T-helper 1 cell treated with Interleukin-12 subunit alpha and Interleukin-12 subunit beta and Interleukin-4 antibody, amounts not matched to agents 30 ng/mL and 1 ng/mL, for 36 hours (primary cell): ENCODE measurements around the gene DTNBP1. TPM values are rescaled to one million over a fixed set of nuclear protein-coding genes. Genes with fewer than 3 reads are reported as not detected.

Experiments used
- intact Hi-C: fragments of 100-400 bp; cut with micrococcal nuclease; formaldehyde crosslinking; loops from one replicate; pipeline ENCODE4 v1.15.1; 2024
- total RNA-seq: library from RNA; stranded (reverse); gene quantifications from 2 replicates; pipeline ENCODE4 v1.2.3, GENCODE V29; 2022

Gene DTNBP1
- total RNA-seq, 1 donor from 2014 or later, result 29.2 TPM

DNA sequence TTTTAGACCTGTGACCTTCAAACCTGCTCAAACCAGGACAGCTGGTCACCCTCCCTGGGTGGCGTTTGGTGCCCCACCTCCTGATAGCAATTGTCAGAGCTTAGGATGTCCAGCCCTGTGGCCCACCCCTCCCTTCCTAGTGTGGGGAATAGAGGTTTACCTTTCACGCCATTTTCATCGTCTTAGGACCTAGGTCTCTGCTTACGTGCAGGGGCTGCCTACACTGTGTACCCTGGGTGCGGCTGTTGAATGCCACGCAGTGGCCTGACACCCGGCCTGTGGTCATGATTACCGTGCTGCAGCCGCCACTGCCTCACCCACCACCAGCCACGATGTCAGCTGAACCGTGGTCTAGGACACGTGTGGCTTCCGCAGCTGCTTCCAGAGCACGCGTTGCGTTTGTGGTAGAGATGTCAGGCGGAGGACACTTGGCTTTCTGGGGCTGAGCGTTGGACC, 157.3 kb downstream of the DTNBP1 start:
- intact Hi-C loops, result no loop called here

DNA sequence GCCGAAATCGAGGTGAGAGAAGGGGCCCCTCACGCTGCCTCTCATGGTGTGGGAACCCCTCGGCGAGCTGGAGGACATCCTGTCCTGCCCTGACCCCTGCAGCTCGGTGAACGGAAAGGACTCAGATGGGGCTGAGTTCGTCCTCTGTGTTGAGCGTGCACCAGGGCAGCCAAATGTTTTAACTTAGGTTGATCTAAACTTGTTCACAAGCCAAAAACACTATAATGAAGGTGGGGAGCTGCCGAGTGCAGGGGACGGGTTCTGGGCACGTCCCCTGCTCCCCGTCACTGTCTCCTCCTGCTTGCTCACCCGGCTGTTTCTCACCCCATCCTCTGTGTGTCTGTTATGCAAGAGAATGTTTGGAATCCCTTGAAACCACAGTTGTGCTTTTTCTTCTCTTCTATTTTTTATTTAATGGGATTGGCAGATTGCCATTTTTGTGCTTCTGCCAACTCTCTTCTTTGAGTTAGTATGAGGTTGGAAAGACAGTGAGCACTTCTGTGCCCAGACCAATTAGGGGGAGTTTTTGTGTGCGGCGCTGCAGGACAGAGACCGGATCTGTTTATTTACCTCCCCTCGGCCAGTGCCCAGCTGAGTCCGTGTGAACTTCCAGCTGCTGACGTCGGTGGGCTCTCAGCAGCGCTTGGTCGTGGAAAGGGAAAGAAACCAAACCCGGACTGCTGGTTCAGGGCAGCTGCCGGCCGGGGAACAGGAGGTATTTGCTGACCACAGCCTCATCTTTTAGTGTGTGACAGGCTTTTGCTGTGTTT, 158.1 kb downstream of the DTNBP1 start:
- intact Hi-C loops, result no loop called here

DNA sequence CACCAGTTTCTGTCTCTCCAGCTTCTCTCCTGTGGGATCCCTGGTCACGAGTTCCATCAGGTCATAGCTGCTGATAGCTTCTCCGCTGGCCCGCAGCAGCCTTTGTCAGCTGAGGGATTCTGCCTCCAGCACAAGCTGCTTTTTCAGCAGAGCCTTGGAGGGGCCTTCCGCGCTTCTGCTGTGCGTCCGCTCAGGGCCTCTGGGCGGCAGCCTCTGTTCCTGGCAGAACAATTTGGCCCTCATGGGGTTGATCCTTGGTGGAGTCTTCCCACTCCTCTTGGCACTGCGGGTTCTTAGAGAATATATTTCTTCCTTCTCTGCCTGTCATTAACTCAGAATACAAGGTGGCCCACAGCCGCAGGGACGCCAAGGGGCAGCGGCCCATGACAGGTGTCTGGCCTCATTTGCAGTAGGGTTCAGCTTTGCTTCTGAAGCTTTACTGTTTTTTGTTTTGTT, 158.8 kb downstream of the DTNBP1 start:
- intact Hi-C loops, result no loop called here

DNA sequence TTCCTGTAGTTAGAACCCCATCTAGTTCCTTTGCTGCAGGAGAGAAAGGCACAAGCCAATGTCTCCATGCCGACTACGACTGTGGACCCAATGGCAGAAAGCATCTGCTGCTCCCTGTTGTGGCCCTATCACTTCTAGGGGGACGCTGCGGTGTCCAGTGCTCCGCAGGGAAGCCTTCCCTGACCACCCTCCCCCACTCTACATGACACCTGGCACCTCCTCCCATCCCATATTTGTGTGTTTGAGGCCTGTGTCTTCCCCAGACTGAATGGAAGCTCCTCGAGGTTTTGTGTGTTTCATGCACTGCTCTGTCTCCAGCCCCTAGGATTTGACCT, 159.5 kb downstream of the DTNBP1 start:
- intact Hi-C loops, result no loop called here

DNA sequence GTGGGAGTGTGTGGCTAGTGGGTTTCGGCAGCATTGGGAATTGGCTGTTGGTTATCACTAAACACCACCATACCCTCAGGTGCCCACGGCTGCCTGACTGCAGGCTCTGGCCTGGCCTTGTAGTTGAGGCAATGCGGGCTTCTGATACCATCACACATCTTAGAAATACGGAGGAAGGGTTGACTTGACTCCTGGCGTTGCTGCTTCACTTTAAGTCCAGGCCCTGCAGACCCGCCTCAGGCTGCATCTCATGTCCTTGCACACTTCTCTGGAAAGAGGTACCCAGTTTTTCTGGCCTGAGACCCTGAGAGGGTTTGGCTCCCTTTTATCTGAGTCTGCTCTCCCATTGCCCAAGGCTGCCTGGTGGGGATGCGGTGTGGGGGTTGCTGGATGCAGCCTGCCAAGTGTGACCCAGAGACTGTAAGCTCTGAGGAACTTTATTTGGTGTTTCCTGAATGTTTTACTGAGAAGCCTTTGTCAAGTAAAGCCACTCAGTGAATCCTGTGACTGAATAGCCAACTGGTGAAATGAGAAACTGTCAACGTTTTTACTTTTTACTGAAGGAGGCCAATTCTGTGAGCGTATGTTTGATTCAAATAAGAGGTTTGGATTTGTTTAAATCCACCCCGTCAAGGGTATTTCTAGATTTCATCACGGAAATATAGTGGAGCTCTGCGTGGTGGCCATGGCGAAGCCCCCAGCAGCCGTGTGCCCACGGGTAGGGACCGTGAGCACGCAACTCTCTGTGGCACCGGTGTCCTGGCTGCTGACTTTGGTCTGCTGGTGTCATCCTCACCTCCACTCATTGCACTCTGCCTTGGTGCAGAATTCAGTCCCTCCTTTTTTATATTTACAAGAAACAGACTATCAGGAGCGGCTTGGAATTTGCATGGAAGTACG, 160.1 kb downstream of the DTNBP1 start:
- intact Hi-C loops, result no loop called here

DNA sequence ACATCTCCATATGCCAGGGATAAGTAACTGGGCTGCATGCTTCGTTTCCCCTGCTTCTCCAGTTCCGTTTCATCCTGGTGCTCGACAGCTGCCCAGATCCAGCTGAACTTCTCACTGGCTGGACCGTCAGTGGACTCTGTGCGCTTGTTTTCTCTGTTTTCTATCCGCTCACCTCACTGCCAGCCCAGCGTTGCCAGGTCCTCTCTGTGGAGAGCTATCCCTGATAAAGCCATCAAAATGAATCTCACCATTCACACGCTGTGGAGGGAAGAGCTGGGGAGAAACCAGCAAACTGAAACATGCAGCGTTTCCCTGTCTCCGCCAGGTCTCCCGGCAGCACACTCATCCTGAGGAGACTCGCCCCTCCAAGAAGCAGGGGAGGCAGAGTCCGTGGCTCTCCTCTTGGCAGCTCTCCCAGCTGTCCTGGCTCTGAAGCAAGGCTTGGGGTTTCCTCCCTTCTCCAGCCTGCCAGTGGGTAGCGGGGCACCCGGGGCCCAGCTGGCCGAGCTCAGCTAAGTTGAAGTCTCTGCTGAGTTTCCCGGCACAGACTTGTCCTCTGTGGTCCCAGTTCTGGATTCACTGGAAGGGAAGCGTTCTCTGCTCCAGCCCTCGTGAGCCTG, 160.9 kb downstream of the DTNBP1 start:
- intact Hi-C loops, result no loop called here

DNA sequence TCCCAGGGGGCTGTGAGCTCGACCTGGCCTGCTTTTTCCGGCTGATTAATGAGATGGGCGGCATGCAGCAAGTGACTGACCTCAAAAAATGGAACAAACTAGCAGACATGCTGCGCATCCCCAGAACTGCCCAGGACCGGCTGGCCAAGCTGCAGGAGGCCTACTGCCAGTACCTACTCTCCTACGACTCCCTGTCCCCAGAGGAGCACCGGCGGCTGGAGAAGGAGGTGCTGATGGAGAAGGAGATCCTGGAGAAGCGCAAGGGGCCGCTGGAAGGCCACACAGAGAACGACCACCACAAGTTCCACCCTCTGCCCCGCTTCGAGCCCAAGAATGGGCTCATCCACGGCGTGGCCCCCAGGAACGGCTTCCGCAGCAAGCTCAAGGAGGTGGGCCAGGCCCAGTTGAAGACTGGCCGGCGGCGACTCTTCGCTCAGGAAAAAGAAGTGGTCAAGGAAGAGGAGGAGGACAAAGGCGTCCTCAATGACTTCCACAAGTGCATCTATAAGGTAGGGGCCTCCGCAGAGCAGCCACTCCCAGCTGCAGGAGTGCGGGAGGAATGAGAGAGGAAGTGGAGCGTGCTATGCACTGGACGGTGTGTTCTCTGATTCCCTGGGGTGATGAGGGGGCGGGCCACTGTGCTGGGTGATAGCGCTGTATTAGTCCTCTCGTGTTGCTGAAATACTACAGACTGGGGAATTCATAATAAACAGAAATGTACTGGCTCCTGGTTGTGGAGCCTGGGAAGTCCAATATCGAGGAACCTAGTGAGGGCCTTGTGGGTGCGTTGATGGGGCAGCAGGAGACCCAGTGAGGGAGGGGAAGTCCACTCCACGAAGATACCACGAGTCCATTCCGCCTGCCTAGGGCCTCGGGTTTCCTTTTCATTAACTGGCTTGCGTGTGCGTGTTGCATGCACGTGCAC, 161.7 kb downstream of the DTNBP1 start:
- intact Hi-C loops, result no loop called here

DNA sequence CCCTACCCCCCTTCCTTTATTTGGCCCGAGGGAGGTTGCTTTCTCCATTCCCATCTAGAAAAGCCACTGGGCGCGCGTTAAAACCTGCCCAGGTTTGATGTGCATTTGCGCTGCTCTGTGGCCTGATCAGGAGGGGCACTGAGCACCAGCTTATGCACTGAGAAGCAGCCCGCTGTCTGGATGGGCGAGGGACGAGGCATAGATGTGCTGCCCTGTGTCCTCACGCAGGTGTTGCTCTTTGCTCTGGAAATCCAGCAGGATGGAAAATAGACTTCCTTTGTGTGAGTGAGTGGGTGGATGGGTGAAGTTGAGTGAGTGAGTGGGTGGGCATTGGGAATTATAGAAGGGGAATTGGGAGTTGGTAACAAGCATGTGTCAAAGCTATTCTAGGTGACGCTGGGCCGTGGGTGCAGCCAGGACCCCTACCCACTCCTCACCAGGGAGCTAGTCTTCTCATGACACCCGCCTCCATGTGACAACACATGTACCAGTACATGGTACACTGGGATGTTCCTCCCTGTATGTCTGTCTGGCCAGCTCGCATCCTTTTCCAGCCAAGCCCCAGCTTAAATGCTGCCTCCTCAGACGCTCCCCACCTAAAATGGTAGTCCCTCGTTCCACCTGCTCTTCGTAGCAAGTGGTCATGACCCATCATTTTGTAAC, 162.6 kb downstream of the DTNBP1 start:
- intact Hi-C loops, result no loop called here

DNA sequence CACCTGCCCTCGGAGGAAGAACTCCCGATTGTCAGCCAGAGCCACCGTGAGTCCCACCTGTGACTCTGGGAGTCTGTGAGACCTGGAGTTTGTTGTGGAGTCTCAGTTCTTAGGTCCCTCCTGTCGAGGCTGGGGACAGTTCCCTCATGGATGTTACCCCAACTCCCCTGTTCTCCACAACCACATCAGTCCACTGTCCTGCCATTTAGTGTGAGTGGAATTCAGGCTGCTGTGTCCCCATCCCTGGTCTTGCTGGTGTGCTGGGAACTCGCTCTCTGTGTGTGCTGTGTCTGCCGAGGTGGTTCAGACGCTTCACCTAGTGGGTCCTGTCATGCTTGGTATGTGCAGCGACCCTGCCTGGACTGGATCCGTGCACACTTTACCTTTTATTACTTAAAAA, 163.2 kb downstream of the DTNBP1 start:
- intact Hi-C loops, result no loop called here

DNA sequence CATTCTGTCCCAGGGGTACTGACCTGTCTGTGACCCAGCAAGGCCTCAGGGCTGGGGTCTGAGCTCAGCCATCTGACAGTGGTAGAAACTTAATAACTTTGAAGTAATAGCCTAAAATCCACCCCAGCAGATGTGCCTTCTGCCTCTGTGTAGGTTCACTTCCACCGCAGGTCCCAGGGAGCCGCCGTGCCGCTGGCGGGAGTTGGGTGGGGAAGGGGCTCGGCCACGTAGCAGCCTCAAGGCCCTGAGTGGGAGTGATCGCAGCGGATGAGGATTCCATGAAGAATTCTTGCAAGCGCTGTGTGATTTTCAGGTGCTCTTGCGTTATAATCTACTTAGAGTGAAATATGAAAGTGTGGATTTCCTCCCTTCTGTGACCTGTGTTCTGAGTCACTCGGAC, 163.7 kb downstream of the DTNBP1 start:
- intact Hi-C loops, result no loop called here

DNA sequence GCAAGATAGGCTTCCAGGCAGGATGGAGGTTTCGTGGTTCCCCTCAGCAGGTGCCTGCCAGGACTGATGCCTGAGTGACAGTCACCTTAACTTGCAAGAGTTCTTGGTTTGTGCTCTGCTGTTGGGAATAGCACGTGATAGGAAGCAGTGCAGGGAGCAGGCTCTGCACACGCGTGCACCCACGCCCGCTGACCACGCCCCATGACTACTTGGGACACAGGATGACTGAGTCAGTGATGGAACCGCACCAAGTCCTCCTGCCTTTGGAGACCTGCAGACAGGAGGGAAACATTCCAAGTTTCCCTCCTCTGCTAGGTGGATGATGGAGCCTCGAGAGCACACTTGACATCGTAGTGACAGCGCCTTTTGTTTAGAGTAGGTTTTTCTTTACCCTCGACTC, 164.2 kb downstream of the DTNBP1 start:
- intact Hi-C loops, result no loop called here

DNA sequence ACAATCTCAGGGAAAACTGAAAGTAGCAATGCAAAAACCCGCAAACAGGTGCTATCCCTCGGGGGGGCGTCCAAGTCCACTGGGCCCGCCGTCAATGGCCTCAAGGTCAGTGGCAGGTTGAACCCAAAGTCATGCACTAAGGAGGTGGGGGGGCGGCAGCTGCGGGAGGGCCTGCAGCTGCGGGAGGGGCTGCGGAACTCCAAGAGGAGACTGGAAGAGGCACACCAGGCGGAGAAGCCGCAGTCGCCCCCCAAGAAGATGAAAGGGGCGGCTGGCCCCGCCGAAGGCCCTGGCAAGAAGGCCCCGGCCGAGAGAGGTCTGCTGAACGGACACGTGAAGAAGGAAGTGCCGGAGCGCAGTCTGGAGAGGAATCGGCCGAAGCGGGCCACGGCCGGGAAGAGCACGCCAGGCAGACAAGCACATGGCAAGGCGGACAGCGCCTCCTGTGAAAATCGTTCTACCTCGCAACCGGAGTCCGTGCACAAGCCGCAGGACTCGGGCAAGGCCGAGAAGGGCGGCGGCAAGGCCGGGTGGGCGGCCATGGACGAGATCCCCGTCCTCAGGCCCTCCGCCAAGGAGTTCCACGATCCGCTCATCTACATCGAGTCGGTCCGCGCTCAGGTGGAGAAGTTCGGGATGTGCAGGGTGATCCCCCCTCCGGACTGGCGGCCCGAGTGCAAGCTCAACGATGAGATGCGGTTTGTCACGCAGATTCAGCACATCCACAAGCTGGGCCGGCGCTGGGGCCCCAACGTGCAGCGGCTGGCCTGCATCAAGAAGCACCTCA, 166.3 kb downstream of the DTNBP1 start:
- intact Hi-C loops, result no loop called here

DNA sequence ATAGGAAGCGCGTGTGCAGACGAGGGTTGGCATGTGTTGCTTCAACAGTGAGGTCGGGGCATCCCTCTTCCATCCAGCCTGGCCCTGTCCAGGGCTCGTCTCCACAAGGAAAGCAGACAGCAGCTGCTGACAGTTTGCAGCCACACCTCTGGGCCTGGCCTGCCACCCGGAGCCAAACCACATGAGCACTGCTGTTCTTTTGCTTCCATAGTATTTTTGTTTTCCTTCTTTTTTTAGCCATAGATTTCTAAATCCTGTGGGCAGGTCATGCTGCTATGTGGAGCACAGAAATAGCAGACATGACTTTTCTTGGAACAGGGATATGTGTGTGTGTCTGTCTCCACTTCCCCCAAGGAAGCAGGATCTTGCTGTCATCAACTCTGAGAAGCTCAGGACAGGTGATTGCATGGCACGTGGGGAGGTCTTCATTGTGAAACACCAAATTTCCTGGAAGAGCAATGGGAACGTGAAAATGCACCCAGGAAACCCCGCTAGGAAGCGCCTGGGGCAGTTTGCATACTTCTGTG, 167.4 kb downstream of the DTNBP1 start:
- intact Hi-C loops, result no loop called here

DNA sequence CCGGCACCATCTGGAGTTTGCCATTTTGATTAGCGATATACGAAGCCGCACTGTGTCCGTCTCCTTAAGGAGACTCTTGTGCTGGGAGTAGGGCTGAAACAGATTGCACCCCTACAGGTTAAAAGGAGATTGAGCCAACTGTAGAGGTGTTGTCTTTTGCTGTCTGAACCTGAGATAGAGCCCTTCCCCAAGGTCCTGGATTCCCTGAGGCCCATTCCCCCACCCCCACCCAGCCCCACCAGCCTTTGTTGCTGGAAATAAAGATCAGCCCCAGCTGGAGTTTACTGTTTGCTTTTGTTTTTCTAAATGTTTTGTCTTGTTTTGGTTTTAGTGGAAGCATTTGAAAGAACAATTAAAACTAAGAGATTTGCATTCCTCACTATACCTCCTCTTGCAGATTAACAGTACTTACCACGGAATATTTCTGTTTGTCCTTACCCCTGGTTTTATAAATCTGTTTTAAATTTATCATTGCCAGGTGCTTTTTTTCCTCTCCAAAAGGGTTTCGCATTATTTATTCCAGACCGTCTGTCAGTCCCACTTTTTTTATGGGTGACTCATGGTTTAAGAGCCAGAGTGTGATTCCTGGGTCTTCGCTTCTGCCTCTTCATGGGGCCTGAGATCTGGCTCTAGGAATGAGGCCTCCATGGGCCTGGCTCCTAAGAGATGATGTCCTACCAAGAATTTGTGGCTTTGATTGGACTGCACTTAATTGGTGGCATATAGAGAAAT, 169.2 kb downstream of the DTNBP1 start:
- intact Hi-C loops, result no loop called here

DNA sequence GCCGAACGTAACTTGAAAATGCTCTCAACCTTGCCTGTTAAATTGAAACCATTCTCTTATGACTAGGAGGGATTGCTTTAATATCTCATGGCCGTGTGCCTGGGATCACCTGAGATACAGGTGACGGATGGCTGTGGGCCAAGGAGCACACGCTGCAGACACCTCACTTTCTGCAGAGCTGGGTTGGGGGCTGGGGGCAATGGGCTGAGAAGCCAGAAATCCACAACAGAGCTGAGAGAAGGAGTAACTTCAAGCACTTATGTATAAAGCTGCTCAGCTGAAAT, 170.9 kb downstream of the DTNBP1 start:
- intact Hi-C loops, result loop anchor here (1.0 to 2.0 kb wide), 5 partner anchors 131 to 1281 kb away; no protein-coding TSS in a partner anchor

DNA sequence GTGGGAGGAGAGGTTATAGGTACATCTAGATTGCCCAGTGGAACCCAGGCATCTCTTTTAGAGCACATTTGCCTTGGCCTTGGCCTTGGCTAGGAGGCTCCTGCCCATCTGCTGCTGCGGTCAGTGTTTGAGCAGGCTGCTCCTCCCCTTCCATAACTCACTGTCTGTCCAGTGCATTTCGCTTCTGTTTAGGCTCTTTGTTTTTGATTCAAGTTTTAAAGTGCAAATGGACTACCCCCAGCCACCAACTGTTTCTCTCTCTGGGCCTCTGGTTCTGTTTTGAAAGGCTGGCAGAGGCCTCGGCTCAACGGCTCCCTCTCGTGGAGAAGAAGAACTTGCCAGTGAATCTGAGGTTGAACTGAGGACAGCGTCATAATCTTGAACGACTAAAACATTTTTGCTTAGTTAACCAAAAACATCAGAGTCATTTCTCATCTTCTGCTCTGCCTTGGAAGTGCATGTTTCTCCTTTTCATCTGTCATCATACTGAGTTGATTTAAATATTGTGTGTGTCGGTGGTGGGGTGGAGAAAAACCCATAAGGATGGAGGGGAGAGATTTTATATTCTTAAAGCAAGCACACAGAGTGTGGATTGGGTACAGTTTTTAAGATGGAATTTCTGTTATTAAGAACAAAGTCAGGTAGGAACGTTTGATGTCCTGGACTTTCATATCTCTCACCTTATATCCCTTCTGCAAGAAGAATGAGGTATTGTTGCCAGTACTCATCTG, 171.4 kb downstream of the DTNBP1 start:
- intact Hi-C loops, result loop anchor here (1.0 to 2.0 kb wide), 5 partner anchors 132 to 1280 kb away; no protein-coding TSS in a partner anchor

DNA sequence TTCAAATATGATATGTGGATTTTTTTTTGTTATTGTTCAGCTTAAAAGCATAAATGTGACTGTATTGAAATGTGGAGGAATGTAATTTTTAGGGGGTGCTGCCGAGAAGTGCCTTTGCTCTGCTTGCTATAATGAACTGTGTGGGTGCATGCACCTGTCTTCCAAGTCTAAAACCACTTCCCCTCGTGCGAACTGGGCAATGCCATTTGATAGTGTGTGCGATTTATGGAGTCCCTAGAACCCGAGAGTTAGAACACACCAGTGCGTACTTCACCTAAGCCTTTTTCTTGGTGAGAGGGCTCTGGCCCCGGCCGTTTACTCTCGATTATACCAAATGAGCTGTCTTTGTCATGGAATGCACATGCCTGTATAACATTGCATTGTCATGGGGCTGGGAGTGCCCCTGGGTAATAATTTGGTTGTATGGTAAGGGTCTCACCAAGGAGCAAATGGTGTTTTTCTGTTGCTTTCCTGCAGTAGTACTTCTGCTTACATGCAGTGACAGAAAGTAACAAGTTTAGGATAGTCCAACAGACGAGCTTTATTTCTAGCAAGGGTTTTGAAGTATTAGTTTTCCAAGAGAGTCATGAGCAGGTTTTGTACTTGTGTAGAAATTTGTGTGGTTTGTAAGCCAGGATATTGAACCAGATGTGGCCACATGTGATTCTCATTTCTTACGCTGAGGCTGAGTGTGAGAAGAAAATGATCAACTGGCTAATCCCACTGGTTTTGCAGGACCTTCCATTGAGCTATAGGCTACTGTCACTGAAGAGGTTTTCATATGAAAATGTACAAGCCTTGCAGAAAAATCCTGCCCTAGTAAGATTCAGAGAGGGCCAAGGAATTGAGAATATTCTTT, 172.4 kb downstream of the DTNBP1 start:
- intact Hi-C loops, result loop anchor here (1.0 to 2.0 kb wide), 5 partner anchors 133 to 1279 kb away; no protein-coding TSS in a partner anchor
